ENCODE measurements around the gene ZBTB17. TPM values are rescaled to one million over a fixed set of nuclear protein-coding genes. Genes with fewer than 3 reads are reported as not detected.

Gene ZBTB17
- total and polyA plus RNA-seq, 2 of the 8 experiments (the other 6 are each of a cell fraction or from before 2014, with no cell fraction given), result 24.7 to 36.2 TPM

GRCh38 chr1:16012590-16013219 lies 36.8 kb upstream of the ZBTB17 start:
- ChIA-PET CTCF (ENCODE audit: partially characterized antibody) (interaction anchor here (0.9 to 8.9 kb wide), 13 partner anchors 8 to 221 kb away, joined by 3 to 74 read pairs (median 4); partner anchors contain the start of genes CLCNKA, FAM131C and HSPB7), POLR2A (ENCODE audit: partially characterized antibody) (interaction anchor here (0.8 to 2.7 kb wide), 11 partner anchors 9 to 86 kb away, joined by 3 to 13 read pairs (median 3); partner anchors contain the start of genes CLCNKA, SRARP and ZBTB17)
- Histone ChIP-seq H3K27ac (ENCODE audit: low read depth, low read length) (peak overlapping the region; percentile 74), H3K14ac (ENCODE audit: insufficient read length) (no peak overlapping the region), H2AFZ (ENCODE audit: low read length) (no peak overlapping the region), H2BK5ac (ENCODE audit: low read depth, low read length) (peak overlapping the region; percentile 95; the same call in 1 of the 2 replicates), H4K8ac (ENCODE audit: extremely low read depth, insufficient read depth, low read length) (peak overlapping the region; percentile 54), H4K5ac (ENCODE audit: insufficient read length, low read depth, low read length) (peak overlapping the region; percentile 55), H3K4me1 (replicated peaks in 1 of 4; ENCODE audit: control insufficient read depth in 3 of 4, insufficient read depth in 4 of 4, low read length in 3 of 4) (peaks cover 5 to 30% (median 22%) of the 10 kb centered on the region in 4 experiments), H2BK20ac (ENCODE audit: low read length) (no peak overlapping the region), H3K79me2 (ENCODE audit: control insufficient read depth in 1 of 2, insufficient read depth in 2 of 2, low read length in 2 of 2) (no peaks in the 10 kb centered on the region), H4K20me1 (replicated peaks in 1 of 2; ENCODE audit: control insufficient read depth in 1 of 2, insufficient read depth in 2 of 2, low read length in 2 of 2) (no peaks in the 10 kb centered on the region), H3K23me2 (ENCODE audit: low read depth, low read length) (no peaks in the 10 kb centered on the region; the same call in 1 of the 2 replicates), H3K56ac (replicated peaks; ENCODE audit: insufficient read length, low read depth, low read length) (peak overlapping the region; percentile 32), H2BK12ac (ENCODE audit: low read depth, low read length) (peak overlapping the region; percentile 95), H3K4ac (replicated peaks; ENCODE audit: insufficient read length, low read depth, low read length) (no peak overlapping the region), H3K4me2 (ENCODE audit: insufficient read depth in 1 of 2, low read depth in 2 of 2, low read length in 2 of 2) (peak overlapping the region; percentile 45 to 66), H3K79me1 (ENCODE audit: low read depth, low read length) (no peaks in the 10 kb centered on the region), H2BK120ac (replicated peaks; ENCODE audit: low read depth, low read length) (peak overlapping the region; percentile 21), H3K9ac (replicated peaks in 1 of 4; ENCODE audit: extremely low read depth in 1 of 4, low read depth in 3 of 4, low read length in 3 of 4) (peak overlapping the region in 2 of 4 experiments; percentile 48 to 51; a peak in 3 of 7 replicates), H3K18ac (ENCODE audit: extremely low read depth, low read length) (peak overlapping the region; percentile 84), H4K91ac (replicated peaks; ENCODE audit: insufficient read length, low read length) (peak overlapping the region; percentile 91), H3K9me3 (ENCODE audit: insufficient read depth in 2 of 2, low read depth in 1 of 2, low read length in 1 of 2) (no peaks in the 10 kb centered on the region), H3K4me3 (ENCODE audit: extremely low read depth in 1 of 4, insufficient read depth in 2 of 4, low read depth in 3 of 4, low read length in 4 of 4) (peak overlapping the region; percentile 20 to 64 (median 31); a peak in 6 of 8 replicates), H3K36me3 (ENCODE audit: control insufficient read depth in 2 of 4, insufficient read depth in 4 of 4, low read length in 3 of 4) (no peaks in the 10 kb centered on the region), H3K27me3 (replicated peaks in 1 of 4; ENCODE audit: control insufficient read depth in 3 of 4, extremely low read depth in 1 of 4, insufficient read depth in 3 of 4, low read length in 3 of 4) (no peaks in the 10 kb centered on the region; a peak in 1 of 7 replicates), H3K23ac (ENCODE audit: insufficient read length) (no peak overlapping the region), H2BK15ac (ENCODE audit: low read length) (peak overlapping the region; percentile 75; the same call in 1 of the 2 replicates), H2AK5ac (ENCODE audit: low read depth, low read length) (no peak overlapping the region)
- FAIRE-seq (no peak), DNase-seq (ENCODE audit: low read depth in 1 of 2, low spot score in 2 of 2) (peak; percentile 64 to 87)
- WGBS, 2 experiments (ENCODE audit: extremely low coverage in 1 of 2, insufficient coverage in 1 of 2, insufficient read length in 1 of 2, insufficient replicate concordance in 2 of 2, low coverage in 1 of 2, low lambda C conversion rate in 2 of 2, missing lambda C conversion rate in 1 of 2), result 8% methylated on average over 22 of the region's 36 CpGs; no CpG with 5 or more reads in 1 of the 2 experiments
- TF ChIP-seq RFX5 (IDR thresholded peaks at IDR 0.05; ENCODE audit: borderline replicate concordance, low read depth, low read length) (no peak), MAFK (IDR thresholded peaks at IDR 0.05; ENCODE audit: low read depth, low read length) (no peak), TAF7 (optimal IDR thresholded peaks at IDR 0.05; ENCODE audit: borderline replicate concordance, low read depth, low read length) (peak; percentile 75), KDM4A (IDR thresholded peaks at IDR 0.05; ENCODE audit: low read depth, low read length, severe bottlenecking) (no peak)

Data from H1 (cell line).